Gastrocnemius medialis (tissue), 4 donors: Measurements from ENCODE around the gene PBX4. TPM values are rescaled to one million over a fixed set of nuclear protein-coding genes. Genes with fewer than 3 reads are reported as not detected.
A peak's percentile ranks its signal among the peaks of the same experiment; 100 is the strongest.

Experiments used
- ATAC-seq, 2 donors: fragments of 150-250 bp; one replicate each; pipeline ENCODE4 v1.9.1; 2016
- DNase-seq, 2 donors: peaks; one replicate each; pipeline ENCODE4 v3.0.0-alpha.2; 2019
- H3K27ac ChIP-seq, 4 donors: fragments of 200-600 bp; sonication (generic); 1 replicate in 1 of 4; 2 replicates in 3 of 4; pipeline ENCODE4 v1.5.1; 2016 to 2018; ENCODE audit warnings: mild to moderate bottlenecking in 2 of 4, moderate library complexity in 1 of 4
- H3K27me3 ChIP-seq, 3 donors: fragments of 200-600 bp; sonication (generic) in 2 of 3; 1 replicate in 1 of 3; 2 replicates in 2 of 3; pipeline versions ENCODE4 v1.5.1 to v1.6.0; 2016 to 2019; ENCODE audit warnings: mild to moderate bottlenecking in 1 of 3, moderate library complexity in 1 of 3
- H3K36me3 ChIP-seq, 2 donors: fragments of 200-600 bp; sonication (generic) in 1 of 2; one replicate each; pipeline ENCODE4 v1.5.1; 2017 to 2018
- H3K4me1 ChIP-seq, 2 donors: fragments of 200-600 bp; sonication (generic) in 1 of 2; one replicate each; pipeline ENCODE4 v1.5.1; 2016 to 2017; ENCODE audit warnings: mild to moderate bottlenecking in 2 of 2
- H3K4me3 ChIP-seq, 4 donors: fragments of 200-600 bp; sonication (generic) in 3 of 4; 1 replicate in 1 of 4; 2 replicates in 3 of 4; pipeline ENCODE4 v1.5.1; 2016 to 2019; ENCODE audit warnings: mild to moderate bottlenecking in 2 of 4
- H3K9me3 ChIP-seq, 3 donors: fragments of 200-600 bp; sonication (generic) in 2 of 3; 1 replicate in 1 of 3; 2 replicates in 2 of 3; pipeline ENCODE4 v1.5.1; 2016 to 2019
- POLR2A ChIP-seq, 2 donors: fragments of 450-650 bp; IDR thresholded peaks; one replicate each; pipeline ENCODE4 v1.6.1; 2017; ENCODE audit warnings: antibody characterized with exemption in 2 of 2, mild to moderate bottlenecking in 2 of 2, moderate library complexity in 2 of 2
- in situ Hi-C, 4 donors: fragments of 200-750 bp; cut with MboI; loops; one replicate each; pipeline versions ENCODE4 v1.15.0 to v1.8.0; 2017; ENCODE audit warnings: low sequenced_read_pairs in 4 of 4
- intact Hi-C: fragments of 100-400 bp; cut with DNase I; formaldehyde crosslinking; loops from one replicate; pipeline ENCODE4 v1.15.1; 2023; ENCODE audit warnings: low total_unique reads
- total RNA-seq, 4 donors: library from RNA; depleted of rRNA; stranded (reverse); fragments of >200 nt; gene quantifications; one replicate each; pipeline versions ENCODE4 v1.1.0 to v1.2.3, GENCODE V29; 2016
- TF ChIP-seq, protein P1 (sequence below), 5 experiments: fragments of 450-650 bp in 3 of 5; fragments of 200-600 bp in 2 of 5; sonication (generic) in 2 of 5; IDR thresholded peaks in 4 of 5; conservative IDR thresholded peaks in 1 of 5; 1 replicate in 4 of 5; 2 replicates in 1 of 5; pipeline ENCODE4 v1.5.1; 2016 to 2019; ENCODE audit warnings: antibody characterized with exemption in 5 of 5, mild to moderate bottlenecking in 3 of 5, moderate library complexity in 3 of 5

Gene PBX4
- total RNA-seq, 4 donors from 2014 or later = not detected

DNA sequence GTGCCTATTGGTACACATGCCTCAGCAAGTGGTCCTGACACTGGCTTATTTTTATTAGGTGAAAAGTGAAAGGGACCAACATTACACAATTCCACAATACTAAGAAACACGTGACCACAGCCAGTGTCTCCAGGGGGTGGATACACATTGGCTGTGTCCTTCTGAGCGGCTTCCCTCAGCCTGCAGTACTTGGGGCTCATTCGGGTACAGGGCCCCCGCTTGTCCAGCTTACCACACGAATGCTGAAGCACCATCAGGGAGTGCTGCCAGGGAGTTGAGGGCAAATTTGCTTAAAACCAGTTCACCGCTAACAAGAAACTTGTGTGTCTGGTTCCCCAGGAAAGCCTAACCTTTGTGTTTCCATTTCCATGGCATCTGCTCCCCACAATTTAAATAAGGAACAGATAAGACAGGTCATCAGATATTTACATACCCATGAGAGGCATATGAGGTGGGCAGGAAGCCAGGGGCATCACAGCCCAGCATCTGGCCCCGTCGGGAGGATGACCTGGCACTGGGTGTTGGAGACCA is 23.3 kb downstream of the PBX4 start:
- intact Hi-C loops = no loop called here
- Histone ChIP-seq H3K4me1 (peaks cover 0 to 7% of the 10 kb centered on the region in 2 donors), H3K4me3 (no peak overlapping the region), H3K9me3 (no peaks in the 10 kb centered on the region), H3K27ac (no peak overlapping the region), H3K36me3 (no peaks in the 10 kb centered on the region), H3K27me3 (no peaks in the 10 kb centered on the region)
- ATAC-seq (peak; percentile 21 to 23), DNase-seq (no peak)
- TF ChIP-seq POLR2A (IDR thresholded peaks at IDR 0.05) = no peak
- TF ChIP-seq, protein P1, sequence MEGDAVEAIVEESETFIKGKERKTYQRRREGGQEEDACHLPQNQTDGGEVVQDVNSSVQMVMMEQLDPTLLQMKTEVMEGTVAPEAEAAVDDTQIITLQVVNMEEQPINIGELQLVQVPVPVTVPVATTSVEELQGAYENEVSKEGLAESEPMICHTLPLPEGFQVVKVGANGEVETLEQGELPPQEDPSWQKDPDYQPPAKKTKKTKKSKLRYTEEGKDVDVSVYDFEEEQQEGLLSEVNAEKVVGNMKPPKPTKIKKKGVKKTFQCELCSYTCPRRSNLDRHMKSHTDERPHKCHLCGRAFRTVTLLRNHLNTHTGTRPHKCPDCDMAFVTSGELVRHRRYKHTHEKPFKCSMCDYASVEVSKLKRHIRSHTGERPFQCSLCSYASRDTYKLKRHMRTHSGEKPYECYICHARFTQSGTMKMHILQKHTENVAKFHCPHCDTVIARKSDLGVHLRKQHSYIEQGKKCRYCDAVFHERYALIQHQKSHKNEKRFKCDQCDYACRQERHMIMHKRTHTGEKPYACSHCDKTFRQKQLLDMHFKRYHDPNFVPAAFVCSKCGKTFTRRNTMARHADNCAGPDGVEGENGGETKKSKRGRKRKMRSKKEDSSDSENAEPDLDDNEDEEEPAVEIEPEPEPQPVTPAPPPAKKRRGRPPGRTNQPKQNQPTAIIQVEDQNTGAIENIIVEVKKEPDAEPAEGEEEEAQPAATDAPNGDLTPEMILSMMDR (IDR thresholded peaks at IDR 0.05 in 4 of 5, conservative IDR thresholded peaks at IDR 0.05 in 1 of 5) = no peak
- in situ Hi-C loops = no loop called here

DNA sequence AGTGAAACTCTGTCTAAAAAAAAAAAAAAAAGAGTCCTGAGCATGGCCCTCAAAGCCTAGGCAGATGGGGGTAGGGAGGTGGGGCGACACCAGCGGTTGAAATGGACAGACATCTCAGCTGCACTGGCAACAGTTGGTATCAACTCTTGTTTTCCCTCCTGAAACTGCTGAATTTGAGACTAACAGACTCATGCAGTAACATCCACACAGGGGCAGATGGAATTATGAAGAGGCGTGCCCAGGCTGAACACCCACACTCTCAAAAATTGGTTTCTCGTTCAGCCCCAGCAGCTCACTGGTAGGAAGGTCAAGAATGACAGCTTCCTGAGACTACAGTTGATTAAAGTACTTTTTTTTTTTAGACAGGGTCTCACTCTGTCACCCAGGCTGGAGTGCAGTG is 24.1 kb downstream of the PBX4 start:
- H3K27ac ChIP-seq = no peak overlapping the region
- ATAC-seq (no peak), DNase-seq (no peak)
- intact Hi-C loops (no loop called here), in situ Hi-C loops (no loop called here)
- peaks cover 0 to 7% of the 10 kb centered on the region in 2 donors for H3K4me1 ChIP-seq
- TF ChIP-seq POLR2A (IDR thresholded peaks at IDR 0.05) = no peak
- TF ChIP-seq, protein P1 (IDR thresholded peaks at IDR 0.05 in 4 of 5, conservative IDR thresholded peaks at IDR 0.05 in 1 of 5) = no peak
- H3K9me3 ChIP-seq = no peaks in the 10 kb centered on the region
- H3K4me3 ChIP-seq = no peak overlapping the region
- no peaks in the 10 kb centered on the region for H3K36me3 ChIP-seq
- H3K27me3 ChIP-seq = no peaks in the 10 kb centered on the region

- no peak for ATAC-seq
- TF ChIP-seq POLR2A (IDR thresholded peaks at IDR 0.05) = no peak
- TF ChIP-seq, protein P1 (IDR thresholded peaks at IDR 0.05 in 4 of 5, conservative IDR thresholded peaks at IDR 0.05 in 1 of 5) = no peak
- in situ Hi-C loops = no loop called here
- no peak for DNase-seq
- H3K4me1 ChIP-seq = peaks cover 0 to 7% of the 10 kb centered on the region in 2 donors
- no peak overlapping the region for H3K4me3 ChIP-seq
- H3K27me3 ChIP-seq = no peaks in the 10 kb centered on the region
- intact Hi-C loops = no loop called here
- H3K36me3 ChIP-seq = no peaks in the 10 kb centered on the region
- no peak overlapping the region for H3K27ac ChIP-seq
- no peaks in the 10 kb centered on the region for H3K9me3 ChIP-seq
These were observed 25.8 kb downstream of the PBX4 start for GRCh38 chr19:19592690-19593089.

DNA sequence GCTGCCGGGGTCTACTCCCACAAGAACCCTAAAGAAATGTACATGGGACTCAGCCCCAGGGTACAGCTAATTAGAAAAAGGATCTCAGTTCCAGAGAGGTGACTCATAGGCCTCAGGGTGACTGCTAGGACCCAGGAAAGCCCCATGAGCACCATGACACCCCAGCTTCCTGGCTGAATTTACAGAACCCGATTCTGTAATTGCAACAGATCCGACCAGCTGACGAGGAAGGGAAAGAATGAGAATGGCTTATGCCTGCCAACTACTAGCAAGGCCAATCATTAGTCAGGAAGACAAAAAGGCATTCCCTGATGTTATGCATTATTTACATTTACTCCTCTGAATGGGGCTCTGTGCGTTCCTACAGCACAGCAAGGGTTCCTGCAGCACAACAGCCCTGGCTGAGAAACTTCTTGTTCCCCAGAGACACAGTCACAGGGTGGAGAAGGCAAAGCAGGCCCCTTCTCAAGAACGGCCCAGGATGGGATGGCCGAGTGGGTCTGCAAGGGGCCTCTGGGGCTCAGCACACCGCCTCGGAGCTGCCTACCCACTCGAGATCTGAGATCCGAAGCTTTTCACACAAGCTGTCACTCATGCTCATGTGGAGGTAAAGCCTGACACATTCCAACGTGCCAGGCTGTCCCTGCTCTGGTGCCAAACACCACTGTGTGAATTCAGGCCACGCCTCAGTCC is 27.2 kb downstream of the PBX4 start:
- H3K27me3 ChIP-seq = no peaks in the 10 kb centered on the region
- no peaks in the 10 kb centered on the region for H3K9me3 ChIP-seq
- H3K4me1 ChIP-seq = peaks cover 0 to 7% of the 10 kb centered on the region in 2 donors
- in situ Hi-C loops (no loop called here), intact Hi-C loops (no loop called here)
- H3K4me3 ChIP-seq = no peak overlapping the region
- ATAC-seq (peak; percentile 45 to 53), DNase-seq (peak in 1 of 2 donors; percentile 21)
- TF ChIP-seq, protein P1 (IDR thresholded peaks at IDR 0.05 in 4 of 5, conservative IDR thresholded peaks at IDR 0.05 in 1 of 5) = no peak
- TF ChIP-seq POLR2A (IDR thresholded peaks at IDR 0.05) = no peak
- no peak overlapping the region for H3K27ac ChIP-seq
- H3K36me3 ChIP-seq = no peaks in the 10 kb centered on the region
